T follicular helper cell (primary cell): Measurements from ENCODE around the gene GOLGA8S.
"Not testable (repeated sequence)": the region's sequence is repeated elsewhere in the genome, so short reads cannot be mapped to it uniquely, and the experiment has no call there.

Experiments used
- DNase-seq: peaks from one replicate; pipeline ENCODE4 v3.0.0-alpha.2; 2020; ENCODE audit warnings: low read depth
- total RNA-seq, 2 experiments: gene quantifications; one replicate each; lab custom pipeline; 2026; lab: John Stamatoyannopoulos, UW

GOLGA8S gene, protein sequence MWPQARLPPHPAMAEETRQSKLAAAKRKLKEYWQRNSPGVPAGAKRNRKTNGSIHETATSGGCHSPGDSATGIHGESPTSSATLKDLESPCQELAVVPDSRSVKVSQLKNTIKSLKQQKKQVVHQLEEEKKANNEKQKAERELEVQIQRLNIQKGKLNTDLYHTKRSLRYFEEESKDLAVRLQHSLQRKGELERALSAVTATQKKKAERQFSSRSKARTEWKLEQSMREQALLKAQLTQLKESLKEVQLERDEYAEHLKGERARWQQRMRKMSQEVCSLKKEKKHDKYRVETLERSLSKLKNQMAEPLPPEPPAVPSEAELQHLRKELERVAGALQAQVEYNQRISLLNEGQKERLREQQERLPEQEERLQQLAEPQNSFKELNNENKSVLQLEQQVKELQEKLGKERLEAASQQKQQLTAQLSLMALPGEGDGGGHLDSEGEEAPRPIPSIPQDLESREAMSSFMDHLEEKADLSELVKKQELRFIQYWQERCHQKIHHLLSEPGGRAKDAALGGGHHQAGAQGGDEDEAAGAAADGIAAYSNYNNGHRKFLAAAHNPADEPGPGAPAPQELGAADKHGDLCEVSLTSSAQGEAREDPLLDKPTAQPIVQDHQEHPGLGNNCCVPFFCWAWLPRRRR
- total RNA-seq = 0 reads per million in 2 experiments

GRCh38 chr15:23354448-23354847, at the start of gene GOLGA8S:
TSS of gene GOLGA8S (plus strand) at chr15:23354748. CDS start at chr15:23354810, 62 bp downstream.
- not testable (repeated sequence) for DNase-seq

DNA sequence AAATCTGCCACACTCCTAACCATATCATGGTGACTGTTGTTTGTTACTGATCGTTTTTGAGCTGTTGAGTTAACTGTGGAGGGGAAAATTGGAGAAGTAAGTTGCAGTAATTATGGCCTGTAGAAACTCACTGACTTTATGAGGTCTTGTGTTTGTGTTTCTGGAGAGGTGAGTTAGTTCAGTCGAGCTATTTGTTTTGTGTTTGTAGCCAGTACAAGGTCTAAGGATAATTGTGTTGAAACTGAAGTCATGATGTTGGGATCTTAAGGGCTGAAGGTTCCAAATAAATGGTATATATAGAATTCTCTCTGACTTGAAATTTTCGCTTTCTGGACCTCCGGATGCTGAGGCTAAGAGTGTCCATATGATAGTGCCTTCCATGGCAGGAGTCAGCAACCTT, 49.7 kb upstream of the GOLGA8S start:
- not testable (repeated sequence) for DNase-seq

DNA sequence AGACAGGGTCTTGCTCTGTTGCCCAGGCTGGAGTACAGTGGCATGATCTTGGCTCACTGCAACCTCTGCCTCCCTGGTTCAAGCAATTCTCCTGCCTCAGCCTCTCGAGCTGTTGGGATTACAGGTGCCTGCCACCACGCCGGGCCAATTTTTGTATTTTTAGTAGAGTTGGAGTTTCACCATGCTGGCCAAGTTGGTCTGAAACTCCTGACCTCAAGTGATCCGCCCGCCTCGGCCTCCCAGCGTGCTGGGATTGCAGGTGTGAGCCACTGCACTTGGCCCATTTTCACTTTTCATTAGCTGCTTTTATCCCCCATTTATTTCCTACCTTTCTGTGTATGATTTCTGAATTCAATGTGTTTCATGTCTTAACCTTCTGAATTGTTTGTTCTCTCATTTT, 48.6 kb upstream of the GOLGA8S start:
- not testable (repeated sequence) for DNase-seq

DNA sequence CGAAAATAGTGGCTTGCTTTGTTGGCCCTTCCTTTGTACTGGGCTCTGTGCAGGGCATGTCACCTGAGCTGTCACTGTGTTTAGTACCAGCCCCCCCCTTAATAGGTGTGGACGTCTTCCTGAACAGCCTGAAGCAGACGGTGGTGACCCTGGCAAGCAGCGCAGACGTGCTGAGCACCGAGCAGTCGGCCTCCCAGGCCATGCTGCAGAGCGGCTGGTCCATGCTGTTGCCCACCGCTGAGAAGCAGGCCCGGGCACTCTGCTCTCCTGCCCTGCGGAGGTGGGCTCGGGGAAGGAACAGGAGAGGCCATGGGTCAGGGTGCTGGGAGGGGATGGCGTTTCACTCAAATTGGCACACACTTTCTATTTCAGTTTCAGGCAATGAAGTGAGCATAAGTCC, 43.3 kb upstream of the GOLGA8S start:
- DNase-seq = not testable (repeated sequence)

GRCh38 chr15:23334096-23334495, 20.5 kb upstream of the GOLGA8S start, which contains the start of gene GOLGA6L26:
TSS of gene GOLGA6L26 (minus strand) at chr15:23334196. CDS start at chr15:23334135, 61 bp downstream.
- not testable (repeated sequence) for DNase-seq

GRCh38 chr15:23362622-23363021, 8.1 kb downstream of the GOLGA8S start:
- DNase-seq = not testable (repeated sequence)

GRCh38 chr15:23364261-23364660, 9.7 kb downstream of the GOLGA8S start:
- DNase-seq = not testable (repeated sequence)

DNA sequence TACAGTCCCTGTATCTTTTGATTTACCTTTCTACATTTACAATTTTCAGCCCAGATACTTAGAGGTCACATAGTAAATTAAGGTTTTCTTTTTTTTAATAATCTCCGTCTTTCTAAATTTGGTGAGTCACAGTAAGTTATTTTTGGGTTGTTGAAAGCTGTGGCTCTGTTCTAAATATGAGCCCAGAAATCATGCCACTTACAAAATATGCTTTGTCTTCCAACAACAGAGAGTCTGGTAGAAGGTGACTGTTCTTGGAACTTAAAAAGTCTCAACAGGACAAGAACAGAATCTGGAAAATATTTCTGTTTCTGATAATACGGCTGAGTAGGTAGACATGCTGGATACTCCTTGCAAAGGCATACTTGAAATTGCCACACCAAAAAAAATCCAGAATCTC, 16.0 kb downstream of the GOLGA8S start:
- no peak for DNase-seq

DNA sequence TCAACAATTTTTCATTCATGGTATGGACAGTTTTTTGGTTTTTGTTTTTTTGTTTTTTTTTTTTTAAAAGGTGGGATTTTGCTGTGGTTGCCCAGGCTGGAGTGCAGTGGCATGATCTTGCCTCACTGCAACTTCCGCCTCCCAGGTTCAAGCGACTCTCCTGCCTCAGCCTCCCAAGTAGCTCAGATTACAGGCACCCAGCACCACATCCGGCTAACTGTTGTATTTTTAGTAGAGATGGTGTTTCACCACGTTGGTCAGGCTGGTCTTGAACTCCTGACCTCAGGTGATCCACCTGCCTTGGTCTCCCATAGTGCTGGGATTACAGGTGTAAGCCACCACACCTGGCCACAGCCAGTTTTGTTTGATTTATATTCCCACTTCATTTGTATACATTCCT, 16.6 kb downstream of the GOLGA8S start:
- DNase-seq = not testable (repeated sequence)

GRCh38 chr15:23371868-23372267, 17.3 kb downstream of the GOLGA8S start:
- not testable (repeated sequence) for DNase-seq

DNA sequence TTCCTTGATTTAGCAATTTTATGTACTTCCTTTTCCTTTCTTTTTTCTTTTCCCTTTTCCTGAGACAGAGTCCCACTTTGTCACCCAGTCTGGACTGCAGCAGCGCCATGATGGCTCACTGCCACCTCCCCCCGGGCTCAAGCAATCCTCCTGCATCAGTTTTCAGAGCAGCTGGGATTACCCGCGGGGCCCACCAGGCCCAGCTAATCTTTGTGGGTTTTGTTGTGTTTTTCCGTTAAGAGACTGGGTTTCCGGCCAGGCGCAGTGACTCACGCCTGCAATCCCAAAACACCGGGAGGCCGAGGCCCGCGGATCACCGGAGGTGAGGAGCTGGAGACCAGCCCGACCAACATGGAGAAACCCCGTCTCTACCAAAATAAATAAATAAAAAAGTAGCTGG, 17.7 kb downstream of the GOLGA8S start:
- DNase-seq = no peak

GRCh38 chr15:23372891-23373600, 18.5 kb downstream of the GOLGA8S start:
- DNase-seq = not testable (repeated sequence)

- not testable (repeated sequence) for DNase-seq
These were observed 19.7 kb downstream of the GOLGA8S start for GRCh38 chr15:23374226-23374625.

DNA sequence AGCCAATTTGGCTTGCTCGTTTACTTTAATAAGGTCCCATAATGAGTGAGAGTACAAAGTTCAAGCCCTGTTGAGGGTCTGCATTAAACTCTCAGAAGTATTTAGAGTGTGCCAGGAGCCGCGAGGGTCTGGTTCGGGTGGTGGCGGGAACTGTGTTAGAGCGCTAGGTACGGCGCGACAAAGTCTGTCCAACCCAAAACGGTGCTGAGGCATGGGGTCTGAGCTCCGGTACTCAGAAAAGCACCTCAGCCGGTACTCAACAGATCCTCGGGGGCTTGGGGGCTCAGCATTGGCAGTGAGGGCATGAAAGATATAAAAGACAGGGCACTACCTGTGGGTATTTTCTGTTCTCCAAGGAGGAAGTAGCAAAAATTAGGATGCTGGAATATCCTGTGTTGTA, 24.4 kb downstream of the GOLGA8S start:
- DNase-seq = not testable (repeated sequence)

- DNase-seq = not testable (repeated sequence)
These were observed 26.2 kb downstream of the GOLGA8S start for GRCh38 chr15:23380700-23381099.

DNA sequence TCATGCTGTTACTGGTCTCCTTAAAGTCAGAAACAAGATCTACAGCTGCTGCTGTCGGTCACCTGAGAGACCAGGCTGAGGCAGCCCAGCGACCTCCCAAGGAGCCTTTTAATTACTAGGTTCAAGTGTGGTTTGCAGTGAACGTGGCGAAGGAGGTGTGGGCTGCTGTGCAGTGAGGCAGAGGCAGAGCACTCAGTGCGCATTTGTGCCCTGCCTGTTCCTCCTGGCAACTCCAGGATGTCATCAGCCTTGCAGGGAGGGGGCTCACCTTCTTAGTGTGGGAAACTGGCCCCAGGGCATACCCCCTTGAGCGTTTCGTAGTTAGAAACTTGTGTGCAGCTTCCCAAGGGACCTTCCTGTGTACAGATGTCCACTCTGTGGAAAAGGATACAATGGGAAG, 26.6 kb downstream of the GOLGA8S start:
- DNase-seq = not testable (repeated sequence)

DNA sequence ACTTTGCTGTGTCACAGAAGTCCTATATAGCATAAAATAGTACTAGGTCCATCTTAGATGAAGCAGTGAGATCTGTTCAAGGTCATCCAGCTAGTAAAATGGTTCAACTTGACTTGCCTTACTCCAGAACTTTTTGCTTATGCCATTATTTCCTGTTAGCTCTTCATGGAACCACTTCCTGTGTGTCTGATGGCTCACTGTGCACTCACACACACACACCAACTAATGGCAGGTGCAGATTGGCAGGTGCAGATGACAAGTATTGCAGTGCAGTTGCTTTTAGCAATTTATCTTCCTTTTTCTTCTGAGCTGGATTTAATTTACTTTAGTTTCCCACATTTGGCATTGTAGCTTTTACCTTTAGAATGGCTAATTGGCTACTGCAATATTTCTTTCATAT, 29.8 kb downstream of the GOLGA8S start:
- DNase-seq = no peak

GRCh38 chr15:23385886-23386430, 31.4 kb downstream of the GOLGA8S start:
- DNase-seq = no peak

GRCh38 chr15:23387621-23388190, 33.2 kb downstream of the GOLGA8S start:
- no peak for DNase-seq

- DNase-seq = no peak
These were observed 40.6 kb downstream of the GOLGA8S start for GRCh38 chr15:23395030-23395692.

GRCh38 chr15:23395832-23396231, 41.3 kb downstream of the GOLGA8S start:
- no peak for DNase-seq
